Colon (tissue), 2 donors: ENCODE results near the gene UBE4A.

Experiments used
- FAIRE-seq: peaks from 2 replicates; lab custom pipeline; 2012; peaks lifted over from hg19 to GRCh38; lab: Jason Lieb, UNC
- donor health status: control.
- donor health status: control.

UBE4A gene

DNA sequence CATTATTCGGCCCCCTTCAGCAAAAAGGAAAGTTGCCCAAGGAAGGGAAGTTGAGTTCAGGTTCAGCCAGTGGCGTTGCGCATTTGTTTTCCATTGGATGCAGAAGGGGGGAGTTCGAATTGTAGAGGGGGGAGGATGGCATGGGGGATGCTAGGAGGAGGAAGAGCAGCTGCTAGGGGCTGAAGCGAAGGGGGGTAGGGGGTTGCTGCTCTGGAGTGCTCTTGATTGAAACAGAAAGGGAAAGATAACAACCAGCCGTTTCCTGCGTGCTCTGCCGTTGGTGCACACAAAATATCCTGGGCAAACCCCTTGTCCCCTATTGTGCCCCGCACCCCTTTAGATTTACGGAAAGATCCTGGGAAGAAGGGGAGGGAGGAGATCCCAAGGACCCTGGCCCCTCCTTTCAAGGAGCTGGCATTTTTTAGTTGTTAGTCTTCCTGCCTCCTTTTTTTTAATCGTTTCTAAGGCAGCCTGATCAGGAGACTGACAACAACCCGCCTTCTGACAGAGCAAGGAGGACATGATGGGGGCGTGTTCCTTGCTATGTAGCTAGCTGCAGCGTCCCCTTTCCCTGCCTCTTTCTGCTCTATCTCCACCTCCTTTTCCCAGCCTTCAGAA is 79.0 kb downstream of the UBE4A start:
- no peak for FAIRE-seq

DNA sequence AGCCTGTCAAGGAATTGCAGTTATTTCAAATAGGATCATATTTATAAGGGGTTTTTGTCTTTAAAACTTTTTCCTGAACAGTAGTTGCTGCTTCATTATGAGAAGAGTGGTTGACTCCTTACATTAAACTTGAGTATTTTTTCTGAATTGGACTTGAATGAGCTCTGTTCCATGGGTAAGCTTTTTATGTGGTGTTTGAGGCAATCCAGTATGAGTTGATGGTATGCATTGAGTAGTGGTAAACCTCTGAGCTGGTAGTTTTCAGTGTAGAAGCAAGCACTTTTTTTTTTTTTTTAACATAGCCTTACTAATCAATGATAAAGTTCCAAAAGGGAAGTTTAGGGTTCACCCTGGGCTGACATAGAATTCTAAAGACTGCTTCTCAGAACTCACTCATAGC is 80.2 kb downstream of the UBE4A start:
- FAIRE-seq: no peak

DNA sequence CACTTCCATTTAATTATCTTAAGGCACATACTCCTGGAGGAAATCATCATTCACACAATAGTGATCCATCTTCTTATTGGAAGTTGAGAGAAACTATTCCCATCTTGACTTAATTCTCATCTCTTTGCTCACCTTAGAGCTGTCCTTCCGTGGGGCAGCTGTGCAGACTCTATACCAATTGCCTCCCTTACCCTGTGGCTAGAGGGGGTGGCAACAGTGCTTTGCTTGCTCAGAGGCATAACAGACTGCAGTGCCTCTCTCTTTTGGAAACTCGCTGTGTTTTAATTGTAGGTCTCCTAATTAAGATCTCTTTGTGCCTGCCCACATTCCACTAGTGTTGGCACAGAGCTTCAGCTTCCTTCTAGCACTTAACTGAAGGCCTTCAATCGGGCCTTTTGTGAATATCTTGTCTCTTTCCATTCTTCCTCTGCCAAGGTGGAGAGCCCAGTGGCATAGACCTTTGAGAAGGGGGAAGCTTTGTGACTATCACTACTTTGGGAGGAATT is 82.4 kb downstream of the UBE4A start:
- no peak for FAIRE-seq

DNA sequence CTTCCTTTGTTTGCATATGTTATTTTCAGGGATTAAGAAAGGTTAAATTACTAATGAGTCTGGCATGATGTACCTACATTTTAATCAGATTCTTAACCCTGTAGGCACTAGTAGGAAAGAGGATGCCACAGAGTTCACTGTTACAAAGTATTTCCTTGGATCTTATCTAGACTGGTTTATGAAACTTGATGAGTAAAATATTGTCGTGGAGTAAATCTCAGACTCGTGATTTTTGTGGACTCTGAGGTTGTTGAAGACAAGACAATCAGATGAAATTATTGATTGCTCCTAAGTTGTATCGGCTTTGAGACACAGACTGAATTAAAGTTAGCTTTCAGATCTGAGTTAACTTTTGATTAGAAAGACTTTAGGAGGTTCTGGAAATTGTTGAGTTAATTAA is 82.9 kb downstream of the UBE4A start:
- FAIRE-seq: no peak

DNA sequence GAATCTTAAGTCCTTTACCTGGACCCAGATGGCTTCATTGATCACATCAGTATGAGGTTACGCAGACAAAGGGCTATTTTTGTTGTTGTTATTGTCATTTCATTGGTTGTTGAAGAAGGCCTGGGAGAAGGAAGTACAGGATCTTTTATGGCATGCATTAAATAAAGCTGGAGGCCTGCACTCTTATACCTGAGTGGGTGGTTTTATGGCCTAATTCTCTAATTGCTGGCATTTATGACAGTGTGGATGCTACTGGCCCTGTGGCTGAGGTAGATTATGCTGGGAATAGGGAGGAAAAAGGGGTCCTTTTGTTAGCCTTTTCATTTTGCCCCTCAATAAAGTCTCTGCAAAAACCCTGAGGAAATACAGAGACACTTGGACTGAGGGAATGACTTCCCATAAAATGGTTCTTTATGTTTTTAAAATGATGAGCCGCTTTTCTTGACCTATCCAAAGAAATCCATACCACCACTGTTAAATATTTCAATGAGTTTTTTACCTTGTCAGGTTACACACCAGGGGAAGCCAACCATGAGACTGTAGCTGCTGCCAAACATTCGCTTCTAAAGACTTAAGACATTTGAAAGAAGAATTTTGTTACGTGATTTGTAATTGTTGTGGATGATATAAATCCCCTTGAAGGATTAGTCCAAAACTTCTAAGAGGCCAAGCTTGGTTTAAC is 83.6 kb downstream of the UBE4A start:
- FAIRE-seq: no peak

DNA sequence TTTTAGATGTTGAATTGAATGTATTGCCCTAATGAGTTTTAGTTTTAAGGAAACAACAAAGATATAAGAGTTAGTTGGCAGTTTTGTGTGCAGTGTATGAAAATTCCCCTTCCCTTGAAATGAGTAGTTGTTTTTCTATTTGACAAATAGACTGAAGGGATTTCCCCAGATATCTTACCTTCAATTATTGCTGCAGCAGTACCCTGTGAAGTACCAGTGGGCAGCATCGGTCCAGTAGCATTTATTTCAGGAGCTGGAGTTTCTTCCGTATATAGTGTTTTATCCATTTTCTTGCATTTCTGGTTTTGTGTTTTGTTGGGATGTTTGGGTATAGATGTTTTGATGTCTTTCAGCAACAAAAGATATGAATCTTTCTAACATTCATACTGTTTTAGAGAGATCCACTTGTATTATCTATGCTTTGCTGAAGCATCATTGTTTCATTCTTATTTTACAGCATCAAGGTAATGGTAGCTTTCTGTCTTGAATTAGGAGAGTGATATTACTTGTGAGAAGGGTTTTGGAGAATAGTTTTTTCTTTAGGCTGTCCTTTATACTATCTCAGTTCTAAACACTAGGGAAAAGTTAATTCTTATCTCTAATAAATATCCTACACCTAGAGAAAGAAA is 84.3 kb downstream of the UBE4A start:
- FAIRE-seq: no peak

DNA sequence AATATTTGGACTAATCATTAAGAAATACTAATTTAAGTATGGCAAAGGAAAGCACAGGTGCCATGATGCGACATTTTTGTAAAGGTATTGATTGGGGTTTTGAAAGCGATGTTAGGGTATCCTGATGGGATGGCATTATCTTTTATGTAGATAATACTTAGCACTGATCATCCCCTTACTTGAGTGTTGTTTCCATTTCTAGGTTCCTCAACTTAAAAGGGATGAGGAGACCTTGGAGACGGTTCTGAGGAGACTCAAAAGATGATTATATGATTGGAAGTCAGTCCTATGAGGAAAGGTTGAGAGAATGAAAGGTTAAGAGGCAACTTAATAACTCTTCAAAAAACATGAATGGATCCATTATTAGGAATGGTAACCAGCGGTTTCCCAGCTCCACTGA is 88.0 kb downstream of the UBE4A start:
- FAIRE-seq: no peak

DNA sequence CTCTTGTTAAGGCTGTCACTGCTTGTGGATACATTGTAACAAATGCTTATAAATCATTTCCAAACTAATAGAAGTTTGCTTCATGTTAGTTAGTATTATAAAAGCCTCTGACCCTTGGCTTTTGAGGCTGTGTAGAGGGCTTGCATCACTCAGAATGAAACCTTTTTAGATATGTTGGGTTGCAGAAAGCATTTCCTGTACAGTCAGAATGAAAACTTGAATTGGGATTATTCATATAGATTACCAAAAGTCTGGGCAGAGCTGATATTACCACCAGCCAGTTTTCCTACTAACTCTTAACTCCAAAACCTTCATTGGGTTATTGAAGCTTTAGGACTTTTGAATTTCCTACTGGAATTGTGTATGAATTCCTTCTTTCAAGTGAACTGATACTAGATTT is 88.9 kb downstream of the UBE4A start:
- FAIRE-seq: no peak
